NCI-H2227 (cell line): ENCODE data around the gene NUP88.

Experiments
- DNase-seq: peaks from one replicate; lab custom pipeline; 2025; ENCODE audit not compliant: unreplicated experiment; lab: John Stamatoyannopoulos, UW

Gene NUP88

DNA sequence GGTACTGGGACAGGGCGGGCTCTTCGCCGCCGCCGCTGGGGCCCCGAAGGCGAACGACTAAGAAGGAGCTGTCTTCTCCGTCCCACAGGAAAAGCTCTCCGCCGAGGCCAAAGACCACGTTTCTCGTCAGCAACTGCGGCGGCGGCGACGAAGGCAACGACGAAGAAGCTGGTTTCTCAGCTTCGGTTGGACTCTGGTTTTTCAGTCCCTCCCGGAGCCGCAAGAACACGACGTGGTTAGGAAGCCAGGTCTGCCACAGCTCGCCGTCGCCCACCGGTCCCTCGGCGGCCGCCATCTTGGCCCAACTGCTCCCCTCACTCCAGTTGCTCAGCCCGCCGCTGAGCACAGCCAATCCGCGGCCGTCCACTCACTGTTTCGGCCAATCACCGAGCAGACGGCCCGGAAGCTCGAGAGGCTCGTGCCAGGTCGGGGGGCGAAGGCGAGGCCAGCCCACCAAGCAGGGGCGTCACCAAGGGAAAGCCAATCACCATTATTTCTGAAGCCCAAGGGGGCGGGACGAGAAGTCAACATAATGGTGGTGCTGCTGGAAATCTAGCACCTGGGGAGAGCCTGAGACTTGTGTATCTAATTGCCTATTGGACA, at the start of gene NUP88:
TSS of gene NUP88 (minus strand) at position 307 of the 603 bp plus-strand sequence. CDS start at position 295, 12 bp downstream.
- peak; percentile 96 for DNase-seq

DNA sequence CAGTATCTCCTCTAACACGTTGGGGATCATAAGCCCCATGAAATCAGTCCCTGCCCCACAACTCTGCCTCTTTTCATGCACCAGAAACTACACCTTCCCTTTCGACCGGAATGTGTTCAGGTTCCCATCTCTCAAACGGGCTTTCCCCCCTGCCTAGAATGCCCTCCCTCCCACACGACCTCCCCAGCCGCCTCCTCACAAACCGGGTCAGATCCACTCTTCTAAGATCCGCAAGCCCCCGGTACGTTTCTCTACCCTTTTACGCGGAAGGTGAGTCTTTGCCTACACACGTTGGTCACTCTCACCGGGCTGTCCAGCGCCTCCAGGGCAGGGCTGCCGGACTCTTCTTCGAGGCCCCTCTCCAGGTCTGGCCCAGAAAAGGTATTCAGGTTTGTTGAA, 48.6 kb upstream of the NUP88 start:
- no peak for DNase-seq

DNA sequence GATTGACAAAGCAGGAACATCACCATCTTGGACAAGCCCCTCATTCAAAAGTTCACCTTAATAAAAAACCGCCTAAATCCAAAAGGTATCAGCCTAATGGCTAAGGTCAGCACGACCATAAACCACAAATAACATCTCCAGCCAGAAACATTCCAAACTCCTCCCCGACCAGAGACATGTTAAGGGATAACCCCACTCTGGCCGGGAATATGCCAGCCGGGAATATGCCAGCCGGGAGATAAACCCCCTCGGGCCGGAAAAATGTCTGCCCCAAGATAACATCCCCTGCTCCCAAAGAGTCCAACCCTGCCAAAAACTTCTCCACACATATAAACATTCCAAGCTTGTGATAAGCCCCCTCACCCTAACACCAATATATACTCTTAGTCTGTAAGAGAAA, 48.0 kb upstream of the NUP88 start:
- DNase-seq: no peak

DNA sequence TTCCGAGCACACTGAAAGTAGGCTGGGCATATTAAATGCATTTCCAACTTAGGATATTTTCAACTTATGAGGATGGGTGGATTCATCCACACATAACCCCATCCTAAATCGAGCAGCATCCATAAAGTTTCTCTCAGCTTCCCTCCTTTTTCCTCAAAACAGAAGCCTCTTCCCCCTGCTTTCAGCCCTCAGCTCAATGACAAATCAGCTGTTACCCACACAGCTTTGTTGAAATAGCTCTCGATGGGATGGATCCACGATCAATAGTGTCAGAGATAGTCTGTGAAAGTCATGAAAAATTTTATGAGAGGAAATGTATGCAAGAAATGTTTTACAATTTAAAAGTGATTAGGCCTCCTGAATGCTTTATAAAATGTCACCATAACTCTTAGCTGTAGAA, 46.8 kb upstream of the NUP88 start:
- DNase-seq: no peak

DNA sequence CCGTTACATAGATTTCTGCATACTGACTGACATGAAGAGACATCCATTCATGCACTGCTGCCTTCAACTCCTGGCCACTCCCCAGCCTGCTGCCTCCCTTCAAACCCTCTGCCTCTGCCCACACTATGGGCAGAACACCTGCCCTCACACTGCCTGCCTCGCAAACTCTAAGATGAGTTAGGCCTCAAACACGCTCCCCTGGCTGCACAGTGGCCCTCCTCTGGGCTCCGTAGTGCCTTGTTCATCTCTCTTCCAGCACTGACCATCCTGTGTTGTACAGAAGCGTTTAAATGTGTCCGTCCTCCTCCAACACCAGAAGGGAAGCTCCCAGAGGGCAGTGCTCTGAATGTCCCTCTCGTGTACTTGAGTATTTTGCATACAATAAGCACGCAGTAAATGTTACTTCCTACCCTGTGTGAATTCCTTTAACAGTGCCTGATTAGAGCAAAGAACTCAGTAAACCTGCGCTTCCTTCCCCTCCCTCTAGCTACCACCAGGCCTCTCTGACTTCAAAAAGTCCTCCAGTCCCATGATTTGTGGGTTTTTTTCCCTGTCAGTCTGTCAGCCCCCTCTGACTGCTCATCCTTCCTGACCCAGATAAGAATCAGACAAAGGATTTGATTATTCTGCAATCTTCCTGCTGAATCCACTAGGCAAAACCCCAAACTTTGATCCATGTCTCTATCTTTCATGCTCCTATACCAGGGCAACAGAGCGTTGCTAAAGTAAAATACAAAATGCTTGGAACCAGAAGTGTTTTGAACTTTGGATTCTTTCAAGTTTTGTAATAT, 45.5 kb upstream of the NUP88 start:
- no peak for DNase-seq

DNA sequence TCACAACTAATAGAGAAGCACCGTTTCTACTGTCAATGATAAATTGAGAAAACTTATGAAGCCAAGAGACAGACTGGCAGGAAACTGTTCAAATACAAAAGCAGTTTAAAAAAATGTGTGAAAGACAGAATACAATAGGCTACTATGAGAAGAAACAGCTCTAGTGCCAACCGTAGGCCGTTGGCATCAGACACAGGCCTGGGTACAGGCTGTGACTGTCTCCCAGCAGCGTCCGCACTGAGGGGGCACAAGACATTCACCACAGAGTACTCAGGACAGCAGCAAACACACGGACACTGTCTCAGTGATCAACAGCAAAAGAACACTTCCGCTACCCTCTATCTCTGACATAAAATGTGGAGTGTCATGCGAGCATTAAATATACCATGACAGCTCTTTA, 27.3 kb upstream of the NUP88 start:
- DNase-seq: no peak

DNA sequence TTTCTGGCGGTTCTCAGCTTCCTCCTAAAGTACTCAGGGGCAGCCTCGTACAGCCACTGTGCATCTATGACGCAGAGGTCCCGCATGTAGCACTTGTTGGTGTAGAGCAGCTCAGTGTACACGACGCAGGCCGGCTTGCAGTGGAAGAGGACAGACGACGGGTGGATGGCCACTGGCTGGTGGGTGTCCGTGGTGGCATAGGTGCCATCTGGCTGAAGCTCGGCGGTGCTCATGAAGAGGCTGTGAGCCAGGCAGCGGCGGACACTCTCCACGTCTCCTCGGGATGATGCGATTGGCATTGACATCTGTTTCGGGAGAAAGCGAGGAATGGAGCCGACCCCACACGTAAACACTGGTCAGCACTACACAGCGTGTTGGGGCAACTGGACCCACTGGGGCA, 24.7 kb upstream of the NUP88 start:
- DNase-seq: no peak

DNA sequence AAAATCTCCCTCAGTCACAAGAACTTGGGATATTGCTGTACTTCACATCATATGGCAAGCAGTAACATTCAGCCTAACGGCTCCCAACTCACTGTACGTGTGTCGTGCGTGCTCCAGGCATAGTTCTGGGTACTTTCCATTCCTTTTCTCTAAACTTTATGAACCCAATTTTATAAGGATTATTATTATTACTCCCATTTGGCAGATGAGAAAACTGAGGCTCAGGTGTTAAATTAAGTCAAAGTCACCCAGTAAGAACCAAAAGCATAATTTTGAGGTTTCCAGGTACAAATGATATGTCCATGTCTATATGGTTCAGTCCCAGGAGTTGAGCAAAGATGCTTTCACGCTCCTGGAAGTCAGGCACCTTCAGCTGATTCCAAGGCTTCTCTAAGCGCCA, 24.3 kb upstream of the NUP88 start:
- no peak for DNase-seq

DNA sequence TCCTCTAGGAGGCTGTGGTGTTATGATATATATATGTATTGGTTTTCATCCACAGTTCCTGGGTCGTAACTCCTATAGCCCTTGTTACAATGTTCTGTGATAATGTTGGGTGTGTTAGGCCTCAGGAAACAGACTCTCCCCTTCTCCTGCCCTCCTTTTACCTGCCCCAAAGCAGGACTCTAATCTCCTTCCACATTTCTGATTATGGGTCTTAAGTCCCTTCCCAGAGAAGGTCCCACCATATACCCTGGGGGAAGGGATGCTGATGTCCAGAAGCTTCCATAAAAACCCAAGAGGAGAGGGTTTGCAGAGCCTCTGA, 19.9 kb upstream of the NUP88 start:
- no peak for DNase-seq

DNA sequence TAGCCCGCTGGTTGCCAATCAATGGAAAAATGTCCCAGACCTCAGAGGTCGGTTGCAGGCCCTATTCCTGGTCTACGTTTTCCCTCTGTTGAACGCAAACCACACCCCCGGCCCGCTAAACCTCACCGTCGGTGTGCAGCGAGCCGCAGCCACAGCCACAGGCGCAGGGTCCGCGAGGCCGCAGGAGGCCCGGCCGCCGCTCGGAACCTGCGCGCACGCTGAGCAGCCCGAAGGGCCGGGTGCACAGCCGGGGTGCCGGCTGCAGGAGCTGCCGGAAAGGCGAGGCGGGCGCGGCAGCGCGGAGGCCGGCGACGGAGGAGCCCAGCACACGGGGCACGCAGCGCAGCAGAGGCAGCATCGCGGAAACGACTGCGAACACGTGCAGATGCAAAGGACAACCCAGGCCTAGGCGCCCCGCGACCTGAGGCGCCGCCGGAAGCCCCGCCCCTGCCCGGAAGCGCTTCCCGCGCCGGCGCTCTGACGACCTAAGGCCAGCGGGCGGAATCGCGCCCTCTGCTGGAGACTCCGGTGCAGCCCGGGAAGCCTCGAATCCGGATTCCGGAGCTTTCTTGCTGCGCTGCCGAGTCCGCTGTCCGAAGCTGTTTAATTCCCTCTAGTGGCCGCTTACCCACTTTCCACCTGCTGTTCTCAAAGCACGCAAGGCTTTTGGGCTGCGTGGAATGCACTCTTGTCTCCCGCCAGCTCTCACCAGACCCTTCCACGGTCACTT, 19.4 kb upstream of the NUP88 start, which contains the start of gene C1QBP:
TSS of gene C1QBP (minus strand) at position 440 of the 730 bp plus-strand sequence. CDS start at position 358, 82 bp downstream.
- peak; percentile 95 for DNase-seq

DNA sequence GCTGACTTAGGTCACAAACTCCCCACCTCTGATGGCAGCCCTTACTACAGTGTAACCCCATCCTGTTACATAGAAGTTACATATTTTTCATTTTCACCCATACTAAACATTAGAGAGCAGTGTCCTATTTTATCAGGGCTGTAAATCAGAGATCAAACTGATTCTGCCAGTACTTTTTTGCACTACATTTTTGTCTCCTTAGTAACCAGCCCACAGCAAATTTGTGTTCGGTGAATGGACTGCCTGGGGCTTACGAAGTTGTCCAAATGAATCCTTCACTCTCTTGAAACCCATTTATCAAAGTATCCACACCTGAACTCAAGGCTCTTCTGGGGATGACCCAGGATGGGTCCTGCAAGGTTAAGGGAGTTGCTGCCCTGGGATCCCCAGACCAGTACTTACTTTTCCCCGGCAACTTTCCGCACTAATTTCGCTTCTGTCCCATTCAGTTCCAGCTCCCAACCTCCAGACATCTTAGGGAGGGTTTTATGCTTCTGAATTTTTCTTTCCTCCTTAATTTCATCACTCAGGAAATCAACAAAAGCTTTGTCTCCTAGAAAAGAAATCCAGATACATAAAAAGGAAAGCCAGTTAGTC, 18.4 kb upstream of the NUP88 start:
- no peak for DNase-seq

DNA sequence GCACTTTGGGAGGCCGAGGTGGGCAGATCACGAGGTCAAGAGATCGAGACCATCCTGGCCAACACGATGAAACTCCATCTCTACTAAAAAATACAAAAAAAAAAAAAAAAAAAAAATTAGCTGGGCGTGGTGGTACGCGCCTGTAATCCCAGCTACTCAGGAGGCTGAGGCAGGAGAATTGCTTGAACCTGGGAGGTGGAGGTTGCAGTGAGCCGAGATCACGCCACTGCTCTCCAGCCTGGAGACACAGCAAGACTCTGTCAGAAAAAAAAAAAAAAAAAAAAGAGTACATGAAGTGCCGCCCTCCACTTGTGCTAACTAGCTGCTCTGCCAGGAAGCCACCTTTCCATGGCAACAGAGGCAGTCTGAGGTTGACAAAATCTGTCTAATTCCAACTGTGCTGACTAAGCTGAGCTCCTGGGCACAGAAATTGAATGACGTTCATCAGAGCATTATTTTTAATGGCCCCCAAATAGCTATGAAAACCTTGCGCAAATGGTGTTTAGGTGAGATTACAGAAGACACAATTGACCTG, 16.4 kb upstream of the NUP88 start:
- DNase-seq: peak; percentile 63

DNA sequence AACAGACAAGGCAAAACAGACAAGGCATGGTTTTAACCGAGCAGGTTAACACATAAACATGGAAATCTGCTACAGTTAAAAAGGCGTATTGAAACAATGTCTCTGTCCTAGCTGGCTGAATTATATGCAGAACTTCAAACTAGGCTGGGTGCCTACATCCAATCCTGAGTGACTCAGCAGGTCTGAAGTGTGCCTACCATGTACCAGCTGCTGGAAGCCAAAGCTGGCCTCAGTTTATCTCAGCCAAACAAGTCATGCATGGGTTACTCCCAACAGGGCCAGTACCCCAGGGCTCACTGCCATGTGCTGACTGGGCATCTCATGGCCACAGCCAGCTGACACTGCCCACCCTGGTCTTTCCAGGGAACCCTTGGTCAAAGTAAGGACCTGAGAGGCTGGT, 15.5 kb upstream of the NUP88 start:
- no peak for DNase-seq

DNA sequence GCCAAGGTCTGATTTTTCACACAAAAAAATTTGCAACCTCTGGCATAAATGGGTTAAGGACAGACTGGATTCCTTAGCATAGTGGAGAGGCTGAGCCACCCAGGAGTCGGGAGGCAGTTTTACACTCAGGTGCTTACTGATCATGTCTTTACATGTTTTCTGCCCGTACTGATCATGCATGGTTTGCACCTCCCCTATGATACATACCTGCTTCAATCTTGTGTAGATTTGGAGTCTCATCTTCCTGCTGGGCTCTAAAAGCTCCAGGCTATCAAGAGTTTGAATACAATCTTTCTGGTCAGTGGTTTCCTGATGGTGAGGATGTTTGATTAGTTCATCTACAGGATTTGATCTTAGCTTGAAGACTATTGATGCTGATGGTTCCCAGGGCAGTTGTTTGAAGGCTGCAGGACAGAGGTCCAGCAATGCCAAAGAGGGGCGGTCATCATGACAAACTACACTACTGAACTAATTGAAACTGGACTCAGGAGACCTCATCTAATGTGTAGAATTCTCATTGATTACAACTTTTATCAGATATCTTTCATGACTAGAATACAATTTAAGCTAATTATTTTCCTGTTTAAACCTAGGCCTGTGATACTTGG, 12.6 kb upstream of the NUP88 start:
- no peak for DNase-seq

DNA sequence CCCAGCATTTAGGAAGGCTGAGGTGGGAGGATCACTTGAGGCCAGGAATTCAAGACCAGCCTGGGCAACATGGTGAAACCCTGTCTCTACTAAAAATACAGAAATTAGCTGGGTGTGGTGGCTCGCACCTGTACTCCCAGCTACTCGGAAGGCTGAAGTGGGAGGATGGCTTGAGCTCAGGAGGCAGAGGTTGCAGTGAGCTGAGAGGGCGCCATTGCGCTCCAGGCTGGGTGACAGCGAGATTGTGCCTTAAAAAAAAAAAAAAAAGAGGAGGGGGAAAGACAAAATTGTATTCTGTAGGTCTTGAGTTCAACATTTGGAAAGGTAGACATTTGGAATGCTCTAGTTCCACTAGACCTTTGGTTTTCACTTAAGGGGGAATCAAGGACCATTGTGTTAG, 11.8 kb upstream of the NUP88 start:
- DNase-seq: peak; percentile 19

DNA sequence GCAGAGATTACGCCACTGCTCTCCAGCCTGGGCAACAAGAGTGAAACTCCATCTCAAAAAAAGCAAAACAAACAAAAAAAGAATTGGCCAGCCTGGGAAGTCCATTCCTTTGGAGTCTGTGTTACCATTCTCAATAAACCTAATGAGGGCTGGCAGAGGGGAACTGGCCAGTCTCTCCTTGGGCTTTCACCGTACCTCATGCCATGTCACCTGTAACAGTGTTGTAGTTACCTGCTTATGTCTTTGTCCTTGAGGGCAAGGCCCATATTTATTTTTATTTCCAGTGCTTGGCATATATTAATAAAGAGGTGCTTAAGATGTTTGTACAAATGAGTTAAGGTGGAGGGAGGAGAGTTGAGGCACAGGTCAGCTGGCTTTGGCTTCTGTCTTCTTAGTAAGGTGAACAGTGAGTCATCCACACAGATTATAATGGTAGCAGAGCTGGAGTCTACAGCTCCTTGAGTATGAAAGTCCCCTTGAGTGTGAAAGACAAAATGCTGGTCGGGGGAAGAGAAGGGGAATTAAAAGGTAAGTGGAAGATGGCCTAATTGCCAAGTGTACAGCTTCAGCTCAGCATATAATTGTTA, 11.0 kb upstream of the NUP88 start:
- DNase-seq: peak; percentile 20

DNA sequence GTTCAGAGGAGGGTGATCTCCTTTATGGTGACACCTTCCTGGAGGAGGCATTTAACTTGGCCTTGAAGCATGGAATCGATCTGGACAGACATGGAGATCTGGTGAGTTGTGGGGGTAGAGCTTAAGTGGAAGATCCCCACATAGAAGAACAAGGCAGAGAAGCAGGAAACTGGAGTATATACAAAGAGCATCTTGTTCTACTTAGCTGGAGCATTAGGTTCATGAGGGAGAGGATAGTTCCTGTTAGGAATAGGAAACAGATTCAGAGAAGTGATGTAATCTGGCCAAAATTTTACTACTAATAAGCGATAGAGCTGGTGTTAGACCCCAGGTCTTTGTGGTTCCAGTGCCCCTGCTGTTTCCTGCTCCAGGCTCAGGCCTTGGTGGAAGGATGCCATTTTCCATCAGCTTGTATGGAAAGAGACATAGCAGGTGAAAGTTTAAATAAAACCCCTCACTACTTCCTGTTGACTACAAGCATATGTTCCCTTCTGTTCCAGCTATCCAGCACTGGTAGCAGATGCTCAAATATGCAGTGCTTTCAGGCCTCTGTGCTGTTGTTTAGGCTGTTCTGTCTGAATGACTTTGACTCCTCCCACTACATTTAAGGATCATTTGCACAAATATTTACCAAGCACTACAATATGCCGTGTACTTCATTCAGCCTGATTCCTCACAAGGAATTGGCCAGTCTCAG, 9.9 kb upstream of the NUP88 start:
- no peak for DNase-seq

DNA sequence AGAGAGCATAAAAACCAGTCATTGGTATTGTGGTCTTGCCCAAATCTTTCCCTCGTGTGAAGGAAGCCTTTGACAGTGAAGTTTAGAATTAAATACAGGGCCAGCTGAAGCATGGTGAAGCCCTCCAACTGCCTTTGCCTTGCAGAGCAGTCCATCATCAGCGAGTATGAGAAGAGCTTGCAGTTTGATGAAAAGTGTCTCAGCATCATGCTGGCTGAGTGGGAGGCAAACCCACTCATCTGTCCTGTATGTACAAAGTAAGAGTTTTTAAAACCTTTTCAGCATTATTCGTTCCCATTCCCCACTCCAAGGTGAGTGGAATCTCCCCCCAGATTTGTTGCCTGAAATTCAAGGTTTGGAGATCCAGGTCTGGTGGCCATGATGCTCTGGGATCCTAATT, 6.4 kb upstream of the NUP88 start:
- DNase-seq: no peak

DNA sequence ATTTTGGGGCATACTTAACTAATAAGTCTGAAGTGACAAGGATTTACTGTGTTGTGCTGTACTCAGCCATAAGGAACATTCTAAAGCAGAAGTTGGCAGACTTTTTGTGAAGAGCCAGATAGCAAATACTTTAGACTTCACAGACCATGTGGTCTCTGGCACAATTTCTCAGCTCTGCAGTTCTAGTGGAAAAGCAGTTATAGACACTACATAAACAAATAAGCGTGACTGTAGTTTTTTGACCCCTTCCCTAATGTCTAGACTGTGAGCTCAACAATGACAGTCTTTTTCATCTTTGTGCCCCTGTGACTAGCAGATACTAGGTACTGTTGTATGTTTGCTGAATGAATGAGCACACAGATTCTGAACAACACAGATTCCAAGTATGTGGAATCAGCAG, 5.4 kb upstream of the NUP88 start:
- DNase-seq: no peak

DNA sequence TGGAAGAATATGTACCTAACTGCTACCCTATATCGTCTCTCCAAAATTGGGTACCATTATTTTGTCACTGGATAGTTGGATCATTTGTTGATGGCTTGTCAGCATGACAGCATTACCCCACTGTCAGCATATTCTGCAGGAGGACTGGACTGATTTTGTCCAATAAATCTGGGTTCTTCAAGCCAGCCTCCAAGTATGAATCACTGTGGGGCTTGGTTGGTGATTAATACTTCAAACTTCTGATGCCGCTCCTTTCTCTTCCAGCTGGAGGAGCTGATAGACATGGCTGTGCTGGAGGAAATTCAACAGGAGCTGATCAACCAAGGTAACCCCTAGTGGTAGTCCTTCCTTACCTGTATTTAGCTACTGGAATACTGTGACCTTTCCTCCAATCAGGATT, 3.0 kb upstream of the NUP88 start:
- DNase-seq: no peak
